Measurements from ENCODE around the gene BTK.

Gene BTK

GRCh38 chrX:101393530-101394305, 7.7 kb upstream of the BTK start:
- ATAC-seq, result no peak

- ATAC-seq, result no peak
Measured at GRCh38 chrX:101391831-101392230, 5.8 kb upstream of the BTK start.

GRCh38 chrX:101390664-101391525, 4.9 kb upstream of the BTK start, which contains the start of gene RPL36A:
TSS of gene RPL36A (plus strand) at chrX:101391011. CDS start at chrX:101391044, 33 bp downstream.
- ATAC-seq, result peak; percentile 93

GRCh38 chrX:101388604-101389003, 2.6 kb upstream of the BTK start:
- ATAC-seq, result no peak

- ATAC-seq, result no peak
Measured at GRCh38 chrX:101386542-101386885, 523 bp upstream of the BTK start.

- ATAC-seq, result no peak
Measured at GRCh38 chrX:101385026-101385684, 836 bp downstream of the BTK start.

- ATAC-seq, result no peak
Measured at GRCh38 chrX:101383679-101384205, 2.2 kb downstream of the BTK start.

- no peak for ATAC-seq
Measured at GRCh38 chrX:101377547-101377946, 8.4 kb downstream of the BTK start.

GRCh38 chrX:101370888-101371504, 15.0 kb downstream of the BTK start:
- no peak for ATAC-seq

- ATAC-seq, result no peak
Measured at GRCh38 chrX:101369687-101370086, 16.3 kb downstream of the BTK start.

GRCh38 chrX:101368800-101369199, 17.2 kb downstream of the BTK start:
- ATAC-seq, result no peak

- ATAC-seq, result no peak
Measured at GRCh38 chrX:101365301-101365795, 20.6 kb downstream of the BTK start.

GRCh38 chrX:101362757-101363156, 23.2 kb downstream of the BTK start:
- ATAC-seq, result no peak

GRCh38 chrX:101362116-101362515, 23.9 kb downstream of the BTK start:
- no peak for ATAC-seq

- ATAC-seq, result no peak
Measured at GRCh38 chrX:101360390-101360789, 25.6 kb downstream of the BTK start.

GRCh38 chrX:101359966-101360365, 26.0 kb downstream of the BTK start:
- no peak for ATAC-seq

GRCh38 chrX:101357166-101357795, 28.7 kb downstream of the BTK start:
- no peak for ATAC-seq

GRCh38 chrX:101349193-101349562, 36.8 kb downstream of the BTK start:
- ATAC-seq, result no peak

- peak; percentile 98 to 99 for ATAC-seq
Measured at GRCh38 chrX:101348452-101349192, 37.4 kb downstream of the BTK start, which contains the start of gene TIMM8A. TSS of gene TIMM8A (minus strand) at chrX:101348742. CDS start at chrX:101348664, 78 bp downstream.

GRCh38 chrX:101347859-101348451, 38.0 kb downstream of the BTK start:
- no peak for ATAC-seq

- ATAC-seq, result no peak
Measured at GRCh38 chrX:101337776-101338271, 48.2 kb downstream of the BTK start.

All from activated CD4-positive, CD25-positive, alpha-beta regulatory T cell treated with anti-CD3 and anti-CD28 coated beads, Interleukin-2, amount 50 U/mL, for 24 hours (primary cell).